Fibroblast of mammary gland (primary cell): ENCODE results near the gene RIF1.

ENCODE experiments used
- DNase-seq: peaks from one replicate; pipeline ENCODE4 v3.0.0-alpha.2; 2010; ENCODE audit warnings: low read depth
- H3K4me3 ChIP-seq: 2 replicates; pipeline ENCODE4 v1.5.1; 2011; ENCODE audit warnings: low read depth, mild to moderate bottlenecking, low read length, moderate library complexity; ENCODE audit not compliant: control insufficient read depth
- CTCF ChIP-seq: conservative IDR thresholded peaks from 2 replicates; pipeline ENCODE4 v1.5.1; 2011; ENCODE audit warnings: low read depth, low read length, inconsistent platforms; ENCODE audit not compliant: control insufficient read depth, insufficient read depth

Gene RIF1

GRCh38 chr2:151395509-151396374 is 14.0 kb upstream of the RIF1 start:
- no peak for DNase-seq
- no peak for TF ChIP-seq CTCF
- H3K4me3 ChIP-seq: no peak overlapping the region

GRCh38 chr2:151399981-151400380 is 9.7 kb upstream of the RIF1 start:
- H3K4me3 ChIP-seq: no peak overlapping the region
- DNase-seq: no peak
- no peak for TF ChIP-seq CTCF

- H3K4me3 ChIP-seq: no peak overlapping the region
- TF ChIP-seq CTCF: no peak
- no peak for DNase-seq
Measured at GRCh38 chr2:151401149-151401548, 8.6 kb upstream of the RIF1 start.

- no peak for TF ChIP-seq CTCF
- DNase-seq: no peak
- no peak overlapping the region for H3K4me3 ChIP-seq
Measured at GRCh38 chr2:151403914-151404313, 5.8 kb upstream of the RIF1 start.

GRCh38 chr2:151405376-151405775 is 4.3 kb upstream of the RIF1 start:
- no peak for TF ChIP-seq CTCF
- no peak overlapping the region for H3K4me3 ChIP-seq
- DNase-seq: no peak

GRCh38 chr2:151407281-151407680 is 2.4 kb upstream of the RIF1 start:
- no peak for DNase-seq

More at GRCh38 chr2:151407281-151407680, 2.4 kb upstream of the RIF1 start:
- no peak overlapping the region for H3K4me3 ChIP-seq
- TF ChIP-seq CTCF: no peak
